HL-60 (cell line): ENCODE results near the gene ARSG.

ENCODE experiments used
- DNase-seq, 2 experiments: peaks; one replicate each; pipeline ENCODE4 v3.0.0-alpha.2; 2010 to 2020; ENCODE audit warnings: low read depth in 1 of 2, low spot score in 1 of 2
- H3K27ac ChIP-seq: fragments of 250-450 bp; sonication (Bioruptor Pico); replicated peaks from 2 replicates; pipeline ENCODE4 v1.5.1; 2020; ENCODE audit warnings: mild to moderate bottlenecking, moderate library complexity
- H3K27me3 ChIP-seq: fragments of 250-450 bp; sonication (Bioruptor Pico); 2 replicates; pipeline ENCODE4 v1.5.1; 2021; ENCODE audit warnings: mild to moderate bottlenecking, moderate library complexity; ENCODE audit not compliant: insufficient read depth, poor library complexity, severe bottlenecking
- H3K4me3 ChIP-seq: replicated peaks from 2 replicates; pipeline ENCODE4 v1.5.1; 2011; ENCODE audit warnings: mild to moderate bottlenecking, control low read depth, low read length; ENCODE audit not compliant: insufficient read depth
- CTCF ChIP-seq: IDR thresholded peaks from one replicate; pipeline ENCODE4 v1.5.1; 2011; ENCODE audit warnings: low read length, control low read depth, inconsistent platforms; ENCODE audit not compliant: insufficient read depth
- GABPA ChIP-seq: IDR thresholded peaks from 2 replicates; pipeline ENCODE4 v1.6.1; 2012; ENCODE audit warnings: low read depth
- POLR2AphosphoS5 ChIP-seq: IDR thresholded peaks from 2 replicates; pipeline ENCODE4 v1.6.1; 2012; ENCODE audit warnings: low read depth
- REST ChIP-seq: IDR thresholded peaks from 2 replicates; pipeline ENCODE4 v1.6.1; 2012; ENCODE audit warnings: low read depth; ENCODE audit not compliant: insufficient replicate concordance
- SPI1 ChIP-seq: IDR thresholded peaks from 2 replicates; pipeline ENCODE4 v1.6.1; 2012; ENCODE audit warnings: low read depth, mild to moderate bottlenecking, borderline replicate concordance

ARSG gene

DNA sequence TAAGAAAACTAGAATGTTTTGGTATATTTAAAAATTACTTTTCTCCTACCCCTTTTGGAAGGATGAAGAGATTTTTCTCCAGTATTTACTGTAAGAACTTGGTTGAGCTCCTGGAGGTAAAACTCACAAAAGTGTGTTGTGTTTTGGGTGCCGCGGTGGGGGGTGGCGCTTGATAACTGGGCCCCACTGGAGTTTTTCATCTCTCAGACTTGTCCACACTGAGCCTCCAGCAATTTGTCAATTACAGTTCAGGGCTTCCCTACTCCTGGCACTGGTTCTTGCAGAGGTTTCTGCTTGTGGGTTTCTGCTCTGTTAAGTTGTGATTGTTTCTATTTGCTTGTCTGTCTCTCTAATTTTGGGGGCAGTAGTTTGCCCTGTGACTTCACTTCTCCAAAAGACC is 126.0 kb downstream of the ARSG start:
- TF ChIP-seq CTCF (no peak), GABPA (no peak), REST (no peak), POLR2AphosphoS5 (no peak), SPI1 (no peak)

DNA sequence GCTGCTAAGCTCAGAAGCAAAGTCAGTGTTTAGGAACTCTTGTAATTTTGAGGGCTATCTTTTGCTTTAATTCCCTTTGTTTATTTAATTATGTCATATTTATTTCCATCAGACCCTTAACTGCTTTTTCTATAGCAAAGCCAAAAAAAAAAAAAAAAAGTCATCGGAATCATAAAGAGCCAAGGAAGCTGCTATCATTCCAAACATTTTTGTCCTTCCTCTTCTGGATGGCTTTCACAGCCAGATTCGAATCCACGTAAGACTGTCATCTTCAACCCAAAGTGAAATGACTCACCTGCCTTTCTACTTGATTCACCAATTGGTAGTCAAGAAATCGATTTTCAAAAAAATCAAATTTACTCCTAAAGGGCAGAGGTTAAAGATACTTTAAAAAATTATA is 127.6 kb downstream of the ARSG start:
- H3K27ac ChIP-seq: no peak overlapping the region
- H3K27me3 ChIP-seq: no peaks in the 10 kb centered on the region
- no peak overlapping the region for H3K4me3 ChIP-seq
- TF ChIP-seq GABPA (no peak), CTCF (no peak), SPI1 (no peak), REST (no peak), POLR2AphosphoS5 (no peak)
- DNase-seq: no peak

More for the DNA sequence above, 126.0 kb downstream of the ARSG start:
- Histone ChIP-seq H3K27me3 (no peaks in the 10 kb centered on the region), H3K27ac (no peak overlapping the region), H3K4me3 (no peak overlapping the region)
- DNase-seq: no peak

DNA sequence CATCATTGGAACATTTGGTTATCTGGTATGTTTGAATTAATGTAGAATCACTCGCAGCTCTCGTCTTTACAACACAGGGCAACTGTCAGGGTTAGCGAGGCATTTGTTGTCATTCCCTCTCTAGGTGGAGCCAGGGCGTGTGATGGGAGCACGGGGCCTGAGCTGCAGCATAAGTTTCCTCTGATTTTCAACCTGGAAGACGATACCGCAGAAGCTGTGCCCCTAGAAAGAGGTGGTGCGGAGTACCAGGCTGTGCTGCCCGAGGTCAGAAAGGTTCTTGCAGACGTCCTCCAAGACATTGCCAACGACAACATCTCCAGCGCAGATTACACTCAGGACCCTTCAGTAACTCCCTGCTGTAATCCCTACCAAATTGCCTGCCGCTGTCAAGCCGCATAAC is 128.8 kb downstream of the ARSG start:
- H3K27ac ChIP-seq: no peak overlapping the region
- DNase-seq: no peak
- no peaks in the 10 kb centered on the region for H3K27me3 ChIP-seq
- TF ChIP-seq REST (no peak), SPI1 (no peak), GABPA (no peak), CTCF (no peak), POLR2AphosphoS5 (no peak)
- H3K4me3 ChIP-seq: no peak overlapping the region
